ENCODE results near the gene NAV2. TPM values are rescaled to one million over a fixed set of nuclear protein-coding genes. Genes with fewer than 3 reads are reported as not detected.
A peak's percentile ranks its signal among the peaks of the same experiment; 100 is the strongest.

The NAV2 gene
- total RNA-seq, 1 experiment from 2014 or later: 2.1 TPM

DNA sequence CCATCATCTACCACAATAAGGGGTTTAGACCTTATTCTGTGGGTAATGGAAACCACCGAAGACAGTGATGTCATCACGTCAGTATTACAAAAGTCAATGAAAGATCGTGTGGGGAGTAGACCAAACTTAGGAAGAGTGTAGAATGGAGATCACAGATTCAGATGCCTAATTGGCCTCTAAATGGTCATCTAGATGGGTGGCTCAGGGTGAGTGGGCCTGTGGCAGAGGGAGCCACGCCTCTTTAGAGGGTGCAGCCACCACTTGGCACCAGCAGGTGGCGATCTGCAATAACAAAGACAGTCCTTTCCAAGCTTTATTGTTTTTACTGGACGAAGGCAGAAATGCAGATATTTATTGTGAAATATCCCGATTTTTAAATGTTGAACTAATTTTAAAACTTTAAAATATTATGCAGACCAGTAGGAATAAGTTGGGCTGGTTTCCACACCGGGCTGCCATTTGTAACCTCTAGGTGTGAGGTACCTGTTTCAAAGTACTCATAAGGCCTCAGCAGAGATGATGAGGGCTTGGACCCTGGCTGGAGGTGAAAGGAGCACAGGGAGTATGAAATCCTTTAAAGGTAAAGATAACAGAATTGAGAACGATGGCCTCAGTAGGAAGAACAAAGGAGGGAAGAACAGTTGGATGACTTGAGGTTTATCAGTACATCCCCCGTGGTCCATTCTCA, 225.7 kb downstream of the NAV2 start:
- ChIA-PET POLR2A (no interaction called here), RAD21 (ENCODE audit: low non-redundant PET in 1 of 2, low total read pairs in 2 of 2, uncharacterized antibody in 2 of 2, unreplicated experiment in 2 of 2) (no interaction called here), CTCF (interaction anchor here (1.6 kb wide), 1 partner anchor 191 kb away, joined by 5 read pairs; no protein-coding TSS in a partner anchor)
- Histone ChIP-seq H4K20me1 (ENCODE audit: insufficient read depth) (no peaks in the 10 kb centered on the region), H3K27ac (ENCODE audit: low read depth, low read length) (no peak overlapping the region), H3K4me2 (ENCODE audit: low read length) (no peak overlapping the region), H3K9me3 (ENCODE audit: control insufficient read depth in 1 of 2, insufficient read depth in 1 of 2, low read depth in 1 of 2, low read length in 2 of 2) (no peaks in the 10 kb centered on the region), H2AFZ (ENCODE audit: low read depth, low read length, poor library complexity, severe bottlenecking) (no peak overlapping the region), H3K27me3 (ENCODE audit: insufficient read depth, low read length) (no peaks in the 10 kb centered on the region), H3K36me3 (ENCODE audit: control insufficient read depth in 1 of 2, insufficient read depth in 2 of 2, low read length in 2 of 2) (no peaks in the 10 kb centered on the region), H3K9me2 (ENCODE audit: insufficient read depth) (no peaks in the 10 kb centered on the region), H3K4me3 (replicated peaks in 1 of 2; ENCODE audit: low read depth in 1 of 2, low read length in 2 of 2) (no peak overlapping the region), H3K79me2 (ENCODE audit: insufficient read depth, low read length) (no peaks in the 10 kb centered on the region), H3K9ac (ENCODE audit: low read length) (no peak overlapping the region), H3K4me1 (ENCODE audit: control insufficient read depth in 1 of 2, insufficient read depth in 2 of 2, low read length in 2 of 2) (no peaks in the 10 kb centered on the region)
- intact Hi-C loops (cut with micrococcal nuclease): loop anchor here (2.0 to 5.0 kb wide), 2 partner anchors 174 to 190 kb away; no protein-coding TSS in a partner anchor
- peak; percentile 96 for ATAC-seq
- peak; percentile 36 for DNase-seq (ENCODE audit: low read depth, low spot score)
- TF ChIP-seq, protein P1, sequence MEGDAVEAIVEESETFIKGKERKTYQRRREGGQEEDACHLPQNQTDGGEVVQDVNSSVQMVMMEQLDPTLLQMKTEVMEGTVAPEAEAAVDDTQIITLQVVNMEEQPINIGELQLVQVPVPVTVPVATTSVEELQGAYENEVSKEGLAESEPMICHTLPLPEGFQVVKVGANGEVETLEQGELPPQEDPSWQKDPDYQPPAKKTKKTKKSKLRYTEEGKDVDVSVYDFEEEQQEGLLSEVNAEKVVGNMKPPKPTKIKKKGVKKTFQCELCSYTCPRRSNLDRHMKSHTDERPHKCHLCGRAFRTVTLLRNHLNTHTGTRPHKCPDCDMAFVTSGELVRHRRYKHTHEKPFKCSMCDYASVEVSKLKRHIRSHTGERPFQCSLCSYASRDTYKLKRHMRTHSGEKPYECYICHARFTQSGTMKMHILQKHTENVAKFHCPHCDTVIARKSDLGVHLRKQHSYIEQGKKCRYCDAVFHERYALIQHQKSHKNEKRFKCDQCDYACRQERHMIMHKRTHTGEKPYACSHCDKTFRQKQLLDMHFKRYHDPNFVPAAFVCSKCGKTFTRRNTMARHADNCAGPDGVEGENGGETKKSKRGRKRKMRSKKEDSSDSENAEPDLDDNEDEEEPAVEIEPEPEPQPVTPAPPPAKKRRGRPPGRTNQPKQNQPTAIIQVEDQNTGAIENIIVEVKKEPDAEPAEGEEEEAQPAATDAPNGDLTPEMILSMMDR (IDR thresholded peaks at IDR 0.05 in 2 of 3, conservative IDR thresholded peaks at IDR 0.05 in 1 of 3; ENCODE audit: borderline replicate concordance in 1 of 3, insufficient read depth in 1 of 3, low read depth in 2 of 3, low read length in 2 of 3): peak; percentile 52 to 93 (median 89); a peak in 5 of 6 replicates
- TF ChIP-seq SP1 (IDR thresholded peaks at IDR 0.05; ENCODE audit: low read depth) (no peak), RAD21 (IDR thresholded peaks at IDR 0.05; ENCODE audit: low read depth) (peak; percentile 68)
- BruUV-seq (replicated peaks): no TSS peak

- no peak for TF ChIP-seq RAD21 (IDR thresholded peaks at IDR 0.05; ENCODE audit: low read depth)
- TF ChIP-seq SRF (IDR thresholded peaks at IDR 0.05; ENCODE audit: low read depth): no peak
- TF ChIP-seq, protein P1 (IDR thresholded peaks at IDR 0.05 in 2 of 3, conservative IDR thresholded peaks at IDR 0.05 in 1 of 3; ENCODE audit: borderline replicate concordance in 1 of 3, insufficient read depth in 1 of 3, low read depth in 2 of 3, low read length in 2 of 3): no peak
- TF ChIP-seq FOSL1 (IDR thresholded peaks at IDR 0.05; ENCODE audit: low read depth): no peak
- TF ChIP-seq SIN3A (IDR thresholded peaks at IDR 0.05; ENCODE audit: low read depth): no peak
- Histone ChIP-seq H3K9ac (ENCODE audit: low read length) (no peak overlapping the region), H3K4me1 (ENCODE audit: control insufficient read depth in 1 of 2, insufficient read depth in 2 of 2, low read length in 2 of 2) (no peaks in the 10 kb centered on the region), H3K27ac (ENCODE audit: low read depth, low read length) (no peak overlapping the region), H3K27me3 (ENCODE audit: insufficient read depth, low read length) (no peaks in the 10 kb centered on the region), H3K4me3 (replicated peaks in 1 of 2; ENCODE audit: low read depth in 1 of 2, low read length in 2 of 2) (no peak overlapping the region), H3K36me3 (ENCODE audit: control insufficient read depth in 1 of 2, insufficient read depth in 2 of 2, low read length in 2 of 2) (no peaks in the 10 kb centered on the region), H3K9me2 (ENCODE audit: insufficient read depth) (no peaks in the 10 kb centered on the region), H3K79me2 (ENCODE audit: insufficient read depth, low read length) (no peaks in the 10 kb centered on the region), H2AFZ (ENCODE audit: low read depth, low read length, poor library complexity, severe bottlenecking) (no peak overlapping the region), H4K20me1 (ENCODE audit: insufficient read depth) (no peaks in the 10 kb centered on the region), H3K4me2 (ENCODE audit: low read length) (no peak overlapping the region), H3K9me3 (ENCODE audit: control insufficient read depth in 1 of 2, insufficient read depth in 1 of 2, low read depth in 1 of 2, low read length in 2 of 2) (no peaks in the 10 kb centered on the region)
- intact Hi-C loops (cut with micrococcal nuclease): loop anchor here (2.0 to 5.0 kb wide), 2 partner anchors 173 to 190 kb away; no protein-coding TSS in a partner anchor
- ATAC-seq (no peak), DNase-seq (ENCODE audit: low read depth, low spot score) (no peak)
- POLR2A ChIA-PET: no interaction called here
- CTCF ChIA-PET: interaction anchor here (1.6 to 2.0 kb wide), 2 partner anchors 190 to 194 kb away, joined by 5 to 6 read pairs; no protein-coding TSS in a partner anchor
- no TSS peak for BruUV-seq (replicated peaks)
- RAD21 ChIA-PET (ENCODE audit: low non-redundant PET in 1 of 2, low total read pairs in 2 of 2, uncharacterized antibody in 2 of 2, unreplicated experiment in 2 of 2): no interaction called here
Measured at GRCh38 chr11:19938866-19939265, 226.2 kb downstream of the NAV2 start.

Measured in HCT116 (cell line).